DND-41 (cell line): Measurements from ENCODE around the gene SLC25A1.

Source experiments
- EZH2 ChIP-seq: IDR thresholded peaks from 3 replicates; pipeline ENCODE4 v1.6.1; 2012; ENCODE audit warnings: borderline replicate concordance, low read depth, mild to moderate bottlenecking, moderate library complexity, low read length, inconsistent platforms; ENCODE audit not compliant: severe bottlenecking
- TF ChIP-seq, protein P1 (sequence below): IDR thresholded peaks from 2 replicates; pipeline ENCODE4 v1.5.1; 2012; ENCODE audit warnings: borderline replicate concordance, low read length, moderate library complexity, mild to moderate bottlenecking; ENCODE audit not compliant: poor library complexity, severe bottlenecking; ENCODE audit errors: extremely low read depth

DNA sequence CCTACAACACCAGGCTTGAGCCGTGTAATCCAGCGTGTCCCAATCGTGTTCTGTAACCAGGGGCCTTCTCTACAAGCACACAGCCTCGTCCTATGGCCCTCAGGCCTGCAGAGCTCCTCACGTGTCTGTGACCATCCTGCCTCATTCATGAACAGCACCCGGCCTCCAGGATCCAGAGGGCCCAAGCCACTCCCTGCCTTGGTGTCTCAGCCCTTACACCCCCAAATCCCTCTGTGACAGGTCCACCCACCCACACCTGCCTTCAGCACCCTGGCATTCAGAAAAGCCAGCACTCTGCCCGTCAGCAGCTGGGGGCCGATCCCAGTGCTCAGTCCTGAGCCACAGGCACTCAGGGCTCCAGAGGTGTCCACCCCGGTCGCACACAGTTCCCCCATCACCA is 41.6 kb downstream of the SLC25A1 start:
- TF ChIP-seq, protein P1, sequence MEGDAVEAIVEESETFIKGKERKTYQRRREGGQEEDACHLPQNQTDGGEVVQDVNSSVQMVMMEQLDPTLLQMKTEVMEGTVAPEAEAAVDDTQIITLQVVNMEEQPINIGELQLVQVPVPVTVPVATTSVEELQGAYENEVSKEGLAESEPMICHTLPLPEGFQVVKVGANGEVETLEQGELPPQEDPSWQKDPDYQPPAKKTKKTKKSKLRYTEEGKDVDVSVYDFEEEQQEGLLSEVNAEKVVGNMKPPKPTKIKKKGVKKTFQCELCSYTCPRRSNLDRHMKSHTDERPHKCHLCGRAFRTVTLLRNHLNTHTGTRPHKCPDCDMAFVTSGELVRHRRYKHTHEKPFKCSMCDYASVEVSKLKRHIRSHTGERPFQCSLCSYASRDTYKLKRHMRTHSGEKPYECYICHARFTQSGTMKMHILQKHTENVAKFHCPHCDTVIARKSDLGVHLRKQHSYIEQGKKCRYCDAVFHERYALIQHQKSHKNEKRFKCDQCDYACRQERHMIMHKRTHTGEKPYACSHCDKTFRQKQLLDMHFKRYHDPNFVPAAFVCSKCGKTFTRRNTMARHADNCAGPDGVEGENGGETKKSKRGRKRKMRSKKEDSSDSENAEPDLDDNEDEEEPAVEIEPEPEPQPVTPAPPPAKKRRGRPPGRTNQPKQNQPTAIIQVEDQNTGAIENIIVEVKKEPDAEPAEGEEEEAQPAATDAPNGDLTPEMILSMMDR: no peak
- TF ChIP-seq EZH2: no peak
